HCT116 (cell line): ENCODE measurements around the gene UBAC2. TPM values are rescaled to one million over a fixed set of nuclear protein-coding genes. Genes with fewer than 3 reads are reported as not detected.

Experiments used
- ATAC-seq: fragments of 200-7000 bp; cut with Tn5 transposase; 2 replicates; pipeline ENCODE4 v1.9.1; 2020; ENCODE audit warnings: mild to moderate bottlenecking, moderate library complexity
- BruUV-seq: library from RNA; stranded (reverse); fragments of 400-500 nt; replicated peaks from 2 replicates; lab custom pipeline; 2021; lab: Mats Ljungman, UMichigan
- CTCF ChIA-PET: fragments of 300-600 bp; sonication (Branson Sonifier 250); formaldehyde crosslinking; loops from one replicate; lab custom pipeline; 2021; ENCODE audit warnings: antibody characterized with exemption; lab: Charles Lee
- POLR2A ChIA-PET: fragments of 300-600, 350-600 bp; sonication (Branson Sonifier 250); formaldehyde crosslinking; loops from one replicate; lab custom pipeline; 2021; ENCODE audit warnings: antibody characterized with exemption; lab: Charles Lee
- RAD21 ChIA-PET, 2 experiments: fragments of 300-600 bp; sonication (Branson Sonifier 250); formaldehyde crosslinking; loops; one replicate each; lab custom pipeline; 2023; ENCODE audit warnings: low total read pairs in 2 of 2; ENCODE audit not compliant: uncharacterized antibody in 2 of 2, unreplicated experiment in 2 of 2, low non-redundant PET in 1 of 2; lab: Charles Lee
- DNase-seq: peaks from one replicate; pipeline ENCODE4 v3.0.0-alpha.2; 2010; ENCODE audit warnings: low read depth, low spot score
- H2AFZ ChIP-seq: fragments of 200-600 bp; shearing (Covaris generic), sonication (generic); 2 replicates; pipeline ENCODE4 v1.6.1; 2017; ENCODE audit warnings: low read depth, mixed run types, mixed read lengths, antibody characterized with exemption, low read length; ENCODE audit not compliant: poor library complexity, severe bottlenecking
- H3K27ac ChIP-seq: 2 replicates; pipeline ENCODE4 v1.5.1; 2012; ENCODE audit warnings: low read depth, low read length
- H3K27me3 ChIP-seq: fragments of 200-600 bp; sonication (generic); 2 replicates; pipeline ENCODE4 v1.6.1; 2016; ENCODE audit warnings: mixed run types, low read length, mixed read lengths; ENCODE audit not compliant: insufficient read depth
- H3K36me3 ChIP-seq, 2 experiments: fragments of 200-500 bp in 1 of 2; fragments of 200-600 bp in 1 of 2; sonication (Bioruptor generic) in 1 of 2; sonication (generic) in 1 of 2; 2 replicates each; pipeline versions ENCODE4 v1.5.1 to v1.6.1; 2014 to 2016; ENCODE audit warnings: low read length in 2 of 2, inconsistent platforms in 1 of 2, mixed read lengths in 1 of 2, mixed run types in 1 of 2; ENCODE audit not compliant: insufficient read depth in 2 of 2, control insufficient read depth in 1 of 2
- H3K4me1 ChIP-seq, 2 experiments: fragments of 200-600 bp in 1 of 2; sonication (generic) in 1 of 2; 2 replicates each; pipeline versions ENCODE4 v1.5.1 to v1.6.1; 2012 to 2017; ENCODE audit warnings: low read length in 2 of 2, inconsistent platforms in 1 of 2, mild to moderate bottlenecking in 1 of 2, mixed read lengths in 1 of 2, mixed run types in 1 of 2, moderate library complexity in 1 of 2; ENCODE audit not compliant: insufficient read depth in 2 of 2, control insufficient read depth in 1 of 2
- H3K4me2 ChIP-seq: fragments of 200-600 bp; sonication (generic); 2 replicates; pipeline ENCODE4 v1.6.1; 2017; ENCODE audit warnings: mixed run types, low read length, mixed read lengths
- H3K4me3 ChIP-seq, 2 experiments: fragments of 200-600 bp in 1 of 2; sonication (generic) in 1 of 2; replicated peaks in 1 of 2; 2 replicates each; pipeline ENCODE4 v1.5.1; 2011 to 2016; ENCODE audit warnings: low read length in 2 of 2, control low read depth in 1 of 2, low read depth in 1 of 2, mild to moderate bottlenecking in 1 of 2, mixed read lengths in 1 of 2, mixed run types in 1 of 2
- H3K79me2 ChIP-seq: fragments of 200-600 bp; sonication (generic); 2 replicates; pipeline ENCODE4 v1.6.1; 2017; ENCODE audit warnings: mild to moderate bottlenecking, mixed run types, low read length, moderate library complexity, mixed read lengths; ENCODE audit not compliant: insufficient read depth
- H3K9ac ChIP-seq: fragments of 200-600 bp; sonication (generic); 2 replicates; pipeline ENCODE4 v1.6.1; 2016; ENCODE audit warnings: low read length, mixed read lengths
- H3K9me2 ChIP-seq: fragments of 200-600 bp; sonication (generic), shearing (Covaris generic); 2 replicates; pipeline ENCODE4 v1.6.1; 2017; ENCODE audit warnings: mixed run types, mild to moderate bottlenecking, moderate library complexity; ENCODE audit not compliant: insufficient read depth
- H3K9me3 ChIP-seq, 2 experiments: fragments of 200-500 bp in 1 of 2; fragments of 200-600 bp in 1 of 2; sonication (Bioruptor generic) in 1 of 2; sonication (generic) in 1 of 2; 2 replicates each; pipeline ENCODE4 v1.6.1; 2014 to 2017; ENCODE audit warnings: low read length in 2 of 2, mixed read lengths in 2 of 2, inconsistent platforms in 1 of 2, low read depth in 1 of 2, mild to moderate bottlenecking in 1 of 2, mixed run types in 1 of 2, moderate library complexity in 1 of 2; ENCODE audit not compliant: control insufficient read depth in 1 of 2, insufficient read depth in 1 of 2
- H4K20me1 ChIP-seq: fragments of 200-600 bp; sonication (generic), shearing (Covaris generic); 2 replicates; pipeline ENCODE4 v1.6.1; 2017; ENCODE audit warnings: mixed run types, mild to moderate bottlenecking, moderate library complexity; ENCODE audit not compliant: insufficient read depth
- CBX3 ChIP-seq: IDR thresholded peaks from 2 replicates; pipeline ENCODE4 v1.6.1; 2012; ENCODE audit warnings: low read depth
- CEBPB ChIP-seq: IDR thresholded peaks from 2 replicates; pipeline ENCODE4 v1.6.1; 2012; ENCODE audit warnings: low read depth
- ELF1 ChIP-seq: IDR thresholded peaks from 2 replicates; pipeline ENCODE4 v1.6.1; 2012; ENCODE audit warnings: low read depth, borderline replicate concordance
- POLR2A ChIP-seq: IDR thresholded peaks from 2 replicates; pipeline ENCODE4 v1.7.0; 2011; ENCODE audit warnings: borderline replicate concordance; ENCODE audit not compliant: insufficient read depth, insufficient read length; ENCODE audit errors: extremely low read depth
- intact Hi-C: fragments of 100-400 bp; cut with micrococcal nuclease; formaldehyde crosslinking; loops from 2 replicates; pipeline ENCODE4 v1.10.0; 2022
- total RNA-seq: library from RNA; stranded (reverse); gene quantifications from one replicate; pipeline ENCODE4 v1.2.1, GENCODE V29; 2021; ENCODE audit not compliant: unreplicated experiment
- TF ChIP-seq, protein P1 (sequence below): IDR thresholded peaks from 2 replicates; pipeline ENCODE4 v1.6.1; 2012
- TF ChIP-seq, protein P2 (sequence below): IDR thresholded peaks from 2 replicates; pipeline ENCODE4 v1.6.1; 2012
- TF ChIP-seq, protein P3 (sequence below), 3 experiments: fragments of 200-600 bp in 1 of 3; sonication (generic) in 1 of 3; IDR thresholded peaks in 2 of 3; conservative IDR thresholded peaks in 1 of 3; 2 replicates each; pipeline ENCODE4 v1.5.1; 2012 to 2017; ENCODE audit warnings: low read depth in 2 of 3, low read length in 2 of 3, antibody characterized with exemption in 1 of 3, borderline replicate concordance in 1 of 3, control low read depth in 1 of 3, mild to moderate bottlenecking in 1 of 3, mixed read lengths in 1 of 3, mixed run types in 1 of 3, moderate library complexity in 1 of 3; ENCODE audit not compliant: insufficient read depth in 1 of 3

The UBAC2 gene
- total RNA-seq, 1 experiment from 2014 or later = 67.4 TPM

DNA sequence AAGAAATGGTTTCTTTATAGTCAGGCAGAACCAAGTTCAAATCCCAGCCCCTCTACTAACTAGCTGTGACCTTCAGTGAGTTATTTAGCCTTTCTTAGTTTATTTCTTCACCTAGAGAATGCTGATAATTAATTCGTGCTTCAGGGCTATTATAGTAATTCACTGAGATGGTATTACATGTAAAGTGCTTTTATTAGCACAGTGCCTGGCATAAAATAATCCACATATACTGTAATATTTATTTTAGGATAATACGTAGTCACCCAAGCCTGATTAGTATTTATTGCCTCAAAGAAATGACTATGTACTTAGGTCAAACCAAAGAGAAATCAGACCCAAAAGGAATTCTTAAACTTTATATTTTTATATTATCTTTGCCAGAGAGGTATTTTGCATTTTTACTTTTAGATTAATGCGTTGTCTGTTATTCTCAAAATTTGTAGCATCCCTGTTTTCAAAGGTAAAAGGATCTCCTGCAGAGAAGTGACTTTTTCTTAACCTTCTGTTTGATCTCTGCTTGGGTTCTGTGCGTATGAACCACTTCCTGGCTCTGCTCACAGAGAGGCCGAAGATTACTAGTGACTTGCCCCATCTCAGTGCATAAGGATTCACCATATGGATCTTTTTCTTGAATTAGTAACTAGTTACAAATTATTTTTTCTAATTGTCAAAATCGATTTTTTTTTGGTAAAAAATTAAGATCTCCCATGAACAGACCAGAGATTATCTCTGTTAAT, 19.7 kb downstream of the UBAC2 start:
- CTCF ChIA-PET = no interaction called here
- Histone ChIP-seq H3K27ac (no peak overlapping the region), H3K4me1 (no peaks in the 10 kb centered on the region), H3K27me3 (no peaks in the 10 kb centered on the region), H3K79me2 (peaks cover 97% of the 10 kb centered on the region), H3K36me3 (0 out of 4 replicates have a peak, but pooled peaks cover 0 to 4% of the 10 kb centered on the region in 2 experiments), H3K9me3 (no peaks in the 10 kb centered on the region), H3K9me2 (no peaks in the 10 kb centered on the region), H3K4me2 (no peak overlapping the region), H4K20me1 (peaks cover 17% of the 10 kb centered on the region; the same call in 1 of the 2 replicates), H2AFZ (no peak overlapping the region), H3K4me3 (no peak overlapping the region), H3K9ac (no peak overlapping the region)
- intact Hi-C loops = no loop called here
- DNase-seq = no peak
- RAD21 ChIA-PET = no interaction called here
- ATAC-seq = no peak
- no TSS peak for BruUV-seq
- POLR2A ChIA-PET = no interaction called here
- TF ChIP-seq, protein P1, sequence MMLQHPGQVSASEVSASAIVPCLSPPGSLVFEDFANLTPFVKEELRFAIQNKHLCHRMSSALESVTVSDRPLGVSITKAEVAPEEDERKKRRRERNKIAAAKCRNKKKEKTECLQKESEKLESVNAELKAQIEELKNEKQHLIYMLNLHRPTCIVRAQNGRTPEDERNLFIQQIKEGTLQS = no peak
- no peak for TF ChIP-seq POLR2A
- no peak for TF ChIP-seq CBX3
- TF ChIP-seq CEBPB = no peak
- TF ChIP-seq, protein P2, sequence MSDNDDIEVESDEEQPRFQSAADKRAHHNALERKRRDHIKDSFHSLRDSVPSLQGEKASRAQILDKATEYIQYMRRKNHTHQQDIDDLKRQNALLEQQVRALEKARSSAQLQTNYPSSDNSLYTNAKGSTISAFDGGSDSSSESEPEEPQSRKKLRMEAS = no peak
- no peak for TF ChIP-seq ELF1
- TF ChIP-seq, protein P3, sequence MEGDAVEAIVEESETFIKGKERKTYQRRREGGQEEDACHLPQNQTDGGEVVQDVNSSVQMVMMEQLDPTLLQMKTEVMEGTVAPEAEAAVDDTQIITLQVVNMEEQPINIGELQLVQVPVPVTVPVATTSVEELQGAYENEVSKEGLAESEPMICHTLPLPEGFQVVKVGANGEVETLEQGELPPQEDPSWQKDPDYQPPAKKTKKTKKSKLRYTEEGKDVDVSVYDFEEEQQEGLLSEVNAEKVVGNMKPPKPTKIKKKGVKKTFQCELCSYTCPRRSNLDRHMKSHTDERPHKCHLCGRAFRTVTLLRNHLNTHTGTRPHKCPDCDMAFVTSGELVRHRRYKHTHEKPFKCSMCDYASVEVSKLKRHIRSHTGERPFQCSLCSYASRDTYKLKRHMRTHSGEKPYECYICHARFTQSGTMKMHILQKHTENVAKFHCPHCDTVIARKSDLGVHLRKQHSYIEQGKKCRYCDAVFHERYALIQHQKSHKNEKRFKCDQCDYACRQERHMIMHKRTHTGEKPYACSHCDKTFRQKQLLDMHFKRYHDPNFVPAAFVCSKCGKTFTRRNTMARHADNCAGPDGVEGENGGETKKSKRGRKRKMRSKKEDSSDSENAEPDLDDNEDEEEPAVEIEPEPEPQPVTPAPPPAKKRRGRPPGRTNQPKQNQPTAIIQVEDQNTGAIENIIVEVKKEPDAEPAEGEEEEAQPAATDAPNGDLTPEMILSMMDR (IDR thresholded peaks at IDR 0.05 in 2 of 3, conservative IDR thresholded peaks at IDR 0.05 in 1 of 3; ENCODE audit: borderline replicate concordance in 1 of 3, insufficient read depth in 1 of 3, low read depth in 2 of 3, low read length in 2 of 3) = no peak
